Measurements from ENCODE around the gene MPG.

Gene MPG

DNA sequence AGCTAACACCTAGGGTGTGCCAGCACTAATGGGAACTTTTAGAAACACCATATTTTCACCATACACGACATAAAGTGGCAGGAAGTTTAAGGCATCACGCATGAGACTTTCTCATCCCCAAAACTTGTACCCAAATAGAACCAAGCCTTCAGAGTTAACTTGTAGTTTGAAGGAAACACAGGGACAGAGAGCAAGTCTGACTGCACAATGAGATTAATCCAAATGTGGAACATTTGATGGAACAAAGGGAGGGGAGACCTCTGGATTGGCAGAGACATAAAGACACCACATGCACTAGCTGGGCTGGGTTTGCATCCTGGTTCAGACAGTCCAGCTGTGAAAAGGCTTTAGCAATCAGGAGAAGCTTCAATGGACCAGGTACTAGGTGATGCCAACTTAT is 36.3 kb downstream of the MPG start:
- no peak for DNase-seq

GRCh38 chr16:116015-116414 is 38.0 kb downstream of the MPG start:
- no peak for DNase-seq

- DNase-seq, result peak in 4 of 5 experiments; percentile 40 to 64 (median 49)
Observed at GRCh38 chr16:117379-118365, 39.6 kb downstream of the MPG start.

- DNase-seq, result no peak
Observed at GRCh38 chr16:118857-119256, 40.8 kb downstream of the MPG start.

DNA sequence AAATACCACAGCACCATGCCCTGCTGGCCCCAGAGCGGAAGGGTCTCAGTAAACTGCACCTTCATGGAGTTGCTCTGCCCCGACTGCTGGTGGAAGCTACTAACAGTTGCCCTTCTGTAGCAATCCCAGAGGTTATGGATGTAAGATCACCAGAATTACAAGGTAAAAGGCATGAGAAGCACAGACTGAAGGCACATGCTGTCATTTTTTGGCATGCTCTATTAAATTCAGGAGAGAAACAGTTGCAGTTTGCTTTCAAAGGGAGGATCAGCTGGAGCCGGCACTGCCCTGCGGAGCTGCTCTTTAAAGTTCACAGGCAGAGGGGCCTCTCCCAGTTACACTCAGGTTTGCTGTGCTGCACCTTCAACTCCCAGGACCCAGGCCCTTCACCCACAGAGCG is 41.3 kb downstream of the MPG start:
- DNase-seq, result no peak

DNA sequence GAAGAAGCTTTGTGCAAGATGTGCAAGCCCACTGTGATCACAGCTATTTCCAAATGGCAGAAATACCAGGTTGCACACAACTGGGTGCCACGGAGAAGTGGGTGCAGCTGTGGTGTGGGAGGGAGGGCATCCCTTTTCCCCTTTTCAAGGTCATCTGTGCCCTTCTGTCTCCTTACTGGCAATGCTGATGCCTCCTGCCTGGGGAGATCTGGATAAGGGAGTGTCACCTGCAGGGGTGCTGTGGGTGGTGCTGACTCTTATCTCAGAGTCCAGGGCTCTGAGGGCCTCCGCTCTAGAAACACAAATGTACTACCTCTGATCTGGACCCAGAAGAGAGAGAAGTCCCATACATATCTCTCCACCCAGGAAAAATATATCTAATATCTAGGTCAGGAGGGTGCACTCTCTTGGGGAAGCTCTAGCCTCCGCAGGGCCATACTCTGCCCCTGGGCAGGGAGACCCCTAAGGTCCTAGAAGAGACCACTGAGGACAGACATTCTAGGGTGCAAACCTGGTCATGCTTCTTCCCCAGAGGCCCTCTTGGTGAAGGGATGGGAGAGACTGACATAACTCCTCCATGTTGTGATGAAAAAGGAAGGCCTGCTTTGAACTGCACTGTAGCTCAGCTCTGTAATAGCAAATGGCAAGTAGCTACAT is 41.9 kb downstream of the MPG start:
- DNase-seq, result no peak

DNA sequence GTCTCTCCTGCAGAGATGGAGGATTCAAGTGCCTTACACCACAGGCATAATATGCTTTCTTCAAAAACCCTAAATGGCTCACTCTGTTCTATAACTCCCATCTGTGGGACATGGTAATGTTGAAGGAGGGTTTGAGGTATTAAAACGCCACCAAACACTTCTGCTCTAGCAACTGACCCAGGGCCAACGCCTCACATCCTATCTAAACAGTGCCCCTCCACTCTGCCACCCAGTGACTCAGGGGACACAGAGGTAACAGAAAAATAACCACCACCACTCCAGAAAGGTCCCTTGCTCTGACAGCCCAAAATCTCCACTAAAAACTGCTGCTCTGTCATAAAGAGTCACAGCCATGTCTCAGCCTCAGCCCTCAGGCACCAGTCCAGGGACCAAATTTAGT is 42.7 kb downstream of the MPG start:
- DNase-seq, result no peak

GRCh38 chr16:122361-122760 is 44.3 kb downstream of the MPG start:
- no peak for DNase-seq

- DNase-seq, result peak in 1 of 5 experiments; percentile 24
Observed at GRCh38 chr16:123558-124350, 45.7 kb downstream of the MPG start.

DNA sequence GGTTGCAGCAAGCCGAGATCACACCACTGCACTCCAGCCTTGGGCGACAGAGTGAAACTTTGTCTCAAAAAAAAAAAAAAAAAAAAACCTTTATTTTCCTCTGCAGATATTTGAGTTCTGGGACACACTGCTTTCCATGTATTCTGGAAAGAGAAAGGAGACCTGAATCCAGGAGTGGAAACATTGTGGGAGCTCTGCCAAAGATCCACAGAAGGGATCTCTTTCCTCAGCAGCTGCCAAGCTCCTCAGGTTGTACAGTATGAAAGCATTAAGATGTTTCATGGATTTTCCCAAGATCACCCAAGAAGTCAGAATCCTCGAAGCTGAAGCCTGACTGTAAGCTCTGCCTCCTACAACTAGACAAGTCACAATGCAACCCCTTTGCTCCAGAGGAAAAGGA is 47.0 kb downstream of the MPG start:
- DNase-seq, result no peak

DNA sequence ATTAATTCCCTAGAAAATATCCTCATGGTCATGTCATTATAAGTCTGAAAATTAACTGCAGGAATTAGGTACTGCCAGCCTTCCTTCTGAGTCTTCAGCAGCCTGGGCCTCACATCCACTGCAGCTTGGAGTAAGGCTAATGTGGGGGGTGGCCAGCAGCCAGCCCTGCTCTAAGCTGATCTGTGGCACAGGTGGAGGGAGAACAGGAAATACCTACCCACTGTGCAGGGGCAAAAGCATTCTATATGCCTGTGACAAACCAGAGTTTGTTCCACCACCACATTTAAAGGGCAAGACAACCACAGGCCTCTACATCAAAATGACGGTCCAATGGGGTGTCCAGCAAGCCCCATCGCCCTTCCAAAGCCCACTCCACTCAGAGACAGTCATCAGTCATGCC is 51.0 kb downstream of the MPG start:
- DNase-seq, result peak in 1 of 5 experiments; percentile 17

DNA sequence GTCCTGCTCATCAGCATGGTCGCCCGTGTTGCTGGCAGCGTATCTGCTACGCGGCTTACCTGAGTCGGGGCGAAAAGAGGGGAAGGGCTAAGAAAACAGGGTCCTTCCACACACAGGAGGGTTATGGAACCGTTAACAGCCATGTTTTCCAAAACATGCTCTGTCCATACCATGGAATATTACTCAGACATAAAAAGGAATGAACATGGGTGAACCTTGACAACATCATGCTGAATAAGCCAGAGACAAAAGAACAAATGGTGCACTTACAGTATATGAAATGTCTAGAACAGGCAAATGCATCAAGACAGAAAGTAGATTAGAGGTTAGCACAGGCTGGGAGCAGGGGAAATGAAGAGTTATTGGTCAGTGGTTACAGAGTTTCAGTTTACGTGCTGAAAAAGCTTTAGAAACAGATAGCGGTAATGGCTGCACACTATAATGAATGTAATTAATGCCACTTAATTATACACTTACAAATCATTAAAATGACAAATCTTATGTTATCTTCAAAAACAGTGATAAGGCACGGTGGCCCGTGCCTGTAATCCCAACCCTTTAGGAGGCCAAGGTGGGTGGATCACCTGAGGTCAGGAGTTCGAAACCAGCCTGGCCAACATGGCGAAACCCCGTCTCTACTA is 52.6 kb downstream of the MPG start:
- peak in 1 of 5 experiments; percentile 13 for DNase-seq

DNA sequence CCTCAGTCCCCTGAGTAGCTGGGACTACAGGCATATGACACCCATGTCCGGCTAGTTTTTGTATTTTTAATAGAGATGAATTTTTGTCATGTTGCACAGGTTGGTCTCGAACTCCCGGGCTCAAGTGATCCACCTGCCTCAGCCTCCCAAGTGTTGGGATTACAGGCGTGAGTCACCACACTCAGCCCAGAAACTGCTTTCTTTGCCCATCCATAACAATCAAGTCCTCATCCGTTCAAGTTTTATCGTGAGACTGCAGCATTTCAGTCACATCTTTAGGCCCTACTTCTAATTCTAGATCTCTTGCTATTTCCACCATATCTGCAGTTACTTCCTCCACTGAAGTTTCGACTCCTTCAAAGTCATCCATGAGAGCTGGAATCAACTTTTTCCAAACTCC is 54.1 kb downstream of the MPG start:
- no peak for DNase-seq

- no peak for DNase-seq
Observed at GRCh38 chr16:133716-134115, 55.7 kb downstream of the MPG start.

All from T-helper 2 cell (primary cell).